Stimulated activated naive B cell treated with anti-CD40 and anti-IgM and Interleukin-4, amounts not matched to agents 10 μg/mL and 1 μg/mL and 100 μg/mL, for 72 hours (primary cell): ENCODE data around the gene LASP1.

Source experiments
- ATAC-seq, 2 donors: fragments of 150-1000 bp; cut with Tn5 transposase; replicated peaks; 2 replicates each; pipeline ENCODE4 v1.10.0; 2021; ENCODE audit warnings: moderate library complexity in 1 of 2
- DNase-seq: peaks from one replicate; pipeline ENCODE4 v3.0.0; 2021
- H3K27ac Mint-ChIP-seq: one replicate; pipeline ENCODE4 v1.8.0; 2022; ENCODE audit warnings: mild to moderate bottlenecking, mixed read lengths
- H3K27me3 Mint-ChIP-seq, 2 donors: one replicate each; pipeline ENCODE4 v1.8.0; 2022; ENCODE audit warnings: mixed read lengths in 2 of 2
- H3K36me3 Mint-ChIP-seq, 2 donors: one replicate each; pipeline ENCODE4 v1.8.0; 2022; ENCODE audit warnings: mixed read lengths in 2 of 2, mild to moderate bottlenecking in 1 of 2
- H3K4me1 Mint-ChIP-seq, 2 donors: one replicate each; pipeline ENCODE4 v1.8.0; 2022; ENCODE audit warnings: mixed read lengths in 2 of 2, mild to moderate bottlenecking in 1 of 2
- H3K4me3 Mint-ChIP-seq, 2 donors: one replicate each; pipeline ENCODE4 v1.8.0; 2022; ENCODE audit warnings: mild to moderate bottlenecking in 2 of 2, mixed read lengths in 2 of 2, moderate library complexity in 1 of 2
- H3K9me3 Mint-ChIP-seq, 2 donors: one replicate each; pipeline ENCODE4 v1.8.0; 2022; ENCODE audit warnings: mixed read lengths in 2 of 2, mild to moderate bottlenecking in 1 of 2

Gene LASP1

GRCh38 chr17:38889745-38890409, 20.0 kb downstream of the LASP1 start:
- no peak for DNase-seq
- H3K36me3 Mint-ChIP-seq: peaks cover 36 to 60% of the 10 kb centered on the region in 2 donors
- no peaks in the 10 kb centered on the region for H3K27me3 Mint-ChIP-seq
- H3K4me1 Mint-ChIP-seq: peaks cover 37 to 70% of the 10 kb centered on the region in 2 donors
- H3K27ac Mint-ChIP-seq: peak overlapping the region; percentile 10
- H3K9me3 Mint-ChIP-seq: no peaks in the 10 kb centered on the region
- no peak for ATAC-seq
- no peak overlapping the region for H3K4me3 Mint-ChIP-seq

GRCh38 chr17:38890410-38890746, 20.5 kb downstream of the LASP1 start:
- H3K27ac Mint-ChIP-seq: peak overlapping the region; percentile 10
- ATAC-seq: no peak
- no peaks in the 10 kb centered on the region for H3K27me3 Mint-ChIP-seq
- DNase-seq: no peak
- H3K4me1 Mint-ChIP-seq: peaks cover 33 to 65% of the 10 kb centered on the region in 2 donors
- H3K4me3 Mint-ChIP-seq: no peak overlapping the region
- no peaks in the 10 kb centered on the region for H3K9me3 Mint-ChIP-seq
- peaks cover 34 to 60% of the 10 kb centered on the region in 2 donors for H3K36me3 Mint-ChIP-seq

- peaks cover 29 to 59% of the 10 kb centered on the region in 2 donors for H3K36me3 Mint-ChIP-seq
- H3K27ac Mint-ChIP-seq: peak overlapping the region; percentile 79
- no peaks in the 10 kb centered on the region for H3K27me3 Mint-ChIP-seq
- H3K9me3 Mint-ChIP-seq: no peaks in the 10 kb centered on the region
- H3K4me1 Mint-ChIP-seq: peaks cover 27 to 60% of the 10 kb centered on the region in 2 donors
- ATAC-seq (peak; percentile 72 to 78), DNase-seq (no peak)
- H3K4me3 Mint-ChIP-seq: no peak overlapping the region
Measured at GRCh38 chr17:38891441-38891840, 21.6 kb downstream of the LASP1 start.

DNA sequence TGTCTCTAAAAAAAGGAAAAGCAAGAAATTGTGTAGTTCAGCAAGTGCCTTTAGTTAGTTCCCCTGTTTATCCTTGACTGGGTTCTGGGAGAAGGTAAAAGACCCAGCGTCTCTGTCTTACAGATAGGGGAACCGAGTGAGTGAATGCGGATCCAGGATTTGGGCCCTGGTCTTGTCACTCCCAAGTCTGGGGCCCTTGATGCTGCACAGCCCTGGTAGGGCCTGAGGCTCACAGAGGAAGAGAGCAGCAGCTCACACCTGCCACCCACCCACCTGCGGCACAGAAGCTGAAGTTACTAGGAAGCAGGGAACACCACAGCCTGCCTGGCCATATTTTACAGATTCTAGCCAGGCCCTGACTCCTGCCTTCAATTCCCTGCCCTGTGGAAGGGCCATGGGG, 22.2 kb downstream of the LASP1 start:
- no peaks in the 10 kb centered on the region for H3K27me3 Mint-ChIP-seq
- peak overlapping the region in 1 of 2 donors; percentile 25 for H3K4me3 Mint-ChIP-seq
- peaks cover 27 to 61% of the 10 kb centered on the region in 2 donors for H3K4me1 Mint-ChIP-seq
- peak overlapping the region; percentile 79 for H3K27ac Mint-ChIP-seq
- no peak for DNase-seq
- H3K9me3 Mint-ChIP-seq: no peaks in the 10 kb centered on the region
- H3K36me3 Mint-ChIP-seq: peaks cover 29 to 64% of the 10 kb centered on the region in 2 donors
- peak; percentile 64 to 69 for ATAC-seq

GRCh38 chr17:38892620-38893019, 22.8 kb downstream of the LASP1 start:
- Mint-ChIP-seq H3K36me3 (peaks cover 29 to 68% of the 10 kb centered on the region in 2 donors), H3K4me3 (no peak overlapping the region), H3K27me3 (no peaks in the 10 kb centered on the region), H3K27ac (peak overlapping the region; percentile 81), H3K4me1 (peaks cover 29 to 66% of the 10 kb centered on the region in 2 donors), H3K9me3 (no peaks in the 10 kb centered on the region)
- ATAC-seq (no peak), DNase-seq (no peak)

- Mint-ChIP-seq H3K4me3 (no peak overlapping the region), H3K4me1 (peaks cover 34 to 71% of the 10 kb centered on the region in 2 donors), H3K9me3 (no peaks in the 10 kb centered on the region), H3K36me3 (peaks cover 29 to 70% of the 10 kb centered on the region in 2 donors), H3K27ac (no peak overlapping the region), H3K27me3 (no peaks in the 10 kb centered on the region)
- no peak for DNase-seq
- ATAC-seq: no peak
Measured at GRCh38 chr17:38893113-38893512, 23.3 kb downstream of the LASP1 start.

DNA sequence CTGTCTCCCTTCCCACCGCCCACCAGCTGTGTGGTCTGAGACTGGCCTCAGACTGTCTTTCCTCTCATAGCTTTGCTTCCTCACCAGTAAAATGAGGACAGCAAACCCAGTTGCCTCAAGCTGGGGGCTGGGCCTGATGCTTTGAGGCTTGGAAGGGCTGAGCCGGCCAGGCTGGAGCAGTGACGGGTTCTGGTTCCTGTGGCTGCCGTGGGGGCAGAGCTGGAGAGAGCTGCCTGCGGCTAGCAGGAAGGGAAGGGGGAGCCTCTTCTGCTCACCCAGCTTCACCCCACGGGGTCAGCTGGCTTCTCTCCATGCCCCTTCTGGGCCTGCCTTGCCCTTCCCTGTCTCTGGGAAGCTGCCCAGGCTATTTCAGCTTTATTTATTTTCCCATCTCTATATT, 23.7 kb downstream of the LASP1 start:
- H3K4me1 Mint-ChIP-seq: peaks cover 39 to 73% of the 10 kb centered on the region in 2 donors
- no peaks in the 10 kb centered on the region for H3K27me3 Mint-ChIP-seq
- H3K36me3 Mint-ChIP-seq: peaks cover 29 to 72% of the 10 kb centered on the region in 2 donors
- H3K4me3 Mint-ChIP-seq: no peak overlapping the region
- peak overlapping the region; percentile 84 for H3K27ac Mint-ChIP-seq
- ATAC-seq: no peak
- no peak for DNase-seq
- H3K9me3 Mint-ChIP-seq: no peaks in the 10 kb centered on the region

DNA sequence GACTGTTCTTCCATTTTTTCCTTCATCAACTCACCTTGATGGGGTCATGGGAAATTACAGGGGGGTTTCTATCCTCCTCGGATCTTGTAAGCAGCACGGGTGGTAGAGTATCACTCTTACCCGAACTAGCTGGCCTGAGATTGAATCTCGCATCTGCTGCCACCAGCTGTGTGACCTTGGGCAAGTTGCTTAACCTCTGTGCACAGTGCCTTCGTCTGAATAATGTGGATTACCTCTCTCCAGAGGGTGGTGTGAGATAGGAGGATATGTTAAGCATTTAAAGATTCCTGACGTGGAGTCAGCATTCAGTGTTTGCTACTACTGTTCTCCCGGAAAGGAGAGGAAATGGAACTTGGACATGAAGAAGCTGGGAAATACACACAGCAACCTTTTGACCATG, 24.4 kb downstream of the LASP1 start:
- H3K27me3 Mint-ChIP-seq: no peaks in the 10 kb centered on the region
- H3K4me3 Mint-ChIP-seq: no peak overlapping the region
- peaks cover 30 to 72% of the 10 kb centered on the region in 2 donors for H3K36me3 Mint-ChIP-seq
- no peaks in the 10 kb centered on the region for H3K9me3 Mint-ChIP-seq
- peaks cover 46 to 76% of the 10 kb centered on the region in 2 donors for H3K4me1 Mint-ChIP-seq
- DNase-seq (no peak), ATAC-seq (no peak)
- H3K27ac Mint-ChIP-seq: peak overlapping the region; percentile 42

GRCh38 chr17:38896346-38896954, 26.6 kb downstream of the LASP1 start:
- Mint-ChIP-seq H3K4me3 (no peak overlapping the region), H3K27me3 (no peaks in the 10 kb centered on the region), H3K36me3 (peaks cover 27 to 70% of the 10 kb centered on the region in 2 donors), H3K27ac (peak overlapping the region; percentile 81), H3K4me1 (peaks cover 44 to 75% of the 10 kb centered on the region in 2 donors), H3K9me3 (no peaks in the 10 kb centered on the region)
- ATAC-seq (no peak), DNase-seq (no peak)

DNA sequence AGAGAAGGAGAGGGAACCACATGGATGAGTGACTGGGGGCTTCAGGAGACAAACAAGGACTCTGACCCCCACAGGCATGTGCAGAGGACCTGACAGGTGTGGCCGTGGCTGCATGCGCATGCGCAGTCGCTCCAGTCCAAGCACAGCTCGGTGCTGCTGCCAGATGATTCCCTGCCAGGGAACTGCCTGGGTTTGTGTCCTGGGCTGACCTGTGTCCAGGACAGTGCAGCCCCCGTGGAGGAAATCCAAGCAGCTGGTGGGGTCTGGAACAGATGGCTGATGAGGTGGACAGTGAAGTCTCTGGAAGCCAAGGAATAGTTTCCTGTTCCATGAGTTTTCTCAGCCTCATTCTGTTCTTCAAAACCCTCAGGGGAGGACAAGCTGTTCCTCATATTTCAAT, 27.3 kb downstream of the LASP1 start:
- Mint-ChIP-seq H3K36me3 (peaks cover 27 to 63% of the 10 kb centered on the region in 2 donors), H3K4me1 (peaks cover 38 to 68% of the 10 kb centered on the region in 2 donors), H3K27me3 (no peaks in the 10 kb centered on the region), H3K4me3 (no peak overlapping the region), H3K9me3 (no peaks in the 10 kb centered on the region), H3K27ac (peak overlapping the region; percentile 99)
- DNase-seq (no peak), ATAC-seq (no peak)

- peaks cover 22 to 58% of the 10 kb centered on the region in 2 donors for H3K36me3 Mint-ChIP-seq
- H3K27me3 Mint-ChIP-seq: no peaks in the 10 kb centered on the region
- no peak for DNase-seq
- no peaks in the 10 kb centered on the region for H3K9me3 Mint-ChIP-seq
- H3K27ac Mint-ChIP-seq: peak overlapping the region; percentile 99
- peaks cover 35 to 62% of the 10 kb centered on the region in 2 donors for H3K4me1 Mint-ChIP-seq
- no peak for ATAC-seq
- H3K4me3 Mint-ChIP-seq: peak overlapping the region; percentile 67 to 75
Measured at GRCh38 chr17:38897671-38898290, 27.9 kb downstream of the LASP1 start.

- Mint-ChIP-seq H3K27ac (peak overlapping the region; percentile 99), H3K4me1 (peaks cover 34 to 65% of the 10 kb centered on the region in 2 donors), H3K4me3 (peak overlapping the region; percentile 67 to 75), H3K36me3 (peaks cover 25 to 62% of the 10 kb centered on the region in 2 donors), H3K27me3 (no peaks in the 10 kb centered on the region), H3K9me3 (no peaks in the 10 kb centered on the region)
- ATAC-seq (peak; percentile 27 to 32), DNase-seq (no peak)
Measured at GRCh38 chr17:38898291-38898679, 28.4 kb downstream of the LASP1 start.

DNA sequence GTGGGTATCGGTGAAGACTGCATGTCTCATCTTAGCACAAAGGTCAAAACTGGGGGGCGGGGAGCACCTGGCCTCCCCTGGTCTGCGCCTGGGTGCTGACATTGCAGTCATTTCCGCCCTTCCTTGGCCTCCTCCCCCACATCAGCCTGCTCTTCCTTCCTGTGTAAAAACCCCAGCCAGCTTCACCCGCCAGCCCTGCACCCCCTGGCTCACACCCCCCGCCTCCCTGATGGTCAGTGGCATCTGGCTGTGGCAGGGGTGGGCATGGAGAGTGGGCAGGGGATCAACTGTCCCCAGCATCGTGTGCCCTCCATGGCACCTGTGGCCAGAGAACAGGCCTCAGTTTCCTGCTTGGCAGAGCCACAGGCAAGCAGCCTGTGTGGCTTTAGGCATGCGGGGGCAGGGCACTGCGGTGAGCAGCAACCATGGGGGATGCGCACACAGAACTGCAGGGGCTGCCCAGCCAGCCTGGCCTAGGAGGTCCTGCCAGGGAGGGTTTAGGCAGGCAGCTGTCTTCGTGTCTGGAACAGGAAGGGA, 29.0 kb downstream of the LASP1 start:
- H3K4me3 Mint-ChIP-seq: peak overlapping the region; percentile 67 to 75
- H3K9me3 Mint-ChIP-seq: no peaks in the 10 kb centered on the region
- H3K27ac Mint-ChIP-seq: peak overlapping the region; percentile 99
- DNase-seq (peak; percentile 86), ATAC-seq (peak; percentile 92)
- peaks cover 36 to 64% of the 10 kb centered on the region in 2 donors for H3K4me1 Mint-ChIP-seq
- H3K36me3 Mint-ChIP-seq: peaks cover 28 to 65% of the 10 kb centered on the region in 2 donors
- no peaks in the 10 kb centered on the region for H3K27me3 Mint-ChIP-seq

GRCh38 chr17:38899421-38899820, 29.6 kb downstream of the LASP1 start:
- ATAC-seq (peak; percentile 7 to 16), DNase-seq (no peak)
- H3K27me3 Mint-ChIP-seq: no peaks in the 10 kb centered on the region
- peak overlapping the region; percentile 67 to 75 for H3K4me3 Mint-ChIP-seq
- H3K4me1 Mint-ChIP-seq: peaks cover 34 to 59% of the 10 kb centered on the region in 2 donors
- H3K27ac Mint-ChIP-seq: peak overlapping the region; percentile 99
- no peaks in the 10 kb centered on the region for H3K9me3 Mint-ChIP-seq
- peaks cover 28 to 64% of the 10 kb centered on the region in 2 donors for H3K36me3 Mint-ChIP-seq
